ENCODE measurements around the gene TNFSF4.
"Not testable (repeated sequence)": the region's sequence is repeated elsewhere in the genome, so short reads cannot be mapped to it uniquely, and the experiment has no call there.

Gene TNFSF4, protein sequence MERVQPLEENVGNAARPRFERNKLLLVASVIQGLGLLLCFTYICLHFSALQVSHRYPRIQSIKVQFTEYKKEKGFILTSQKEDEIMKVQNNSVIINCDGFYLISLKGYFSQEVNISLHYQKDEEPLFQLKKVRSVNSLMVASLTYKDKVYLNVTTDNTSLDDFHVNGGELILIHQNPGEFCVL

GRCh38 chr1:173206816-173207568, at the start of gene TNFSF4:
TNFSF4 (minus strand) TSS chr1:173207331; CDS start chr1:173207176, 155 bp downstream.
- DNase-seq = no peak

GRCh38 chr1:173255214-173255813, 48.2 kb upstream of the TNFSF4 start:
- no peak for DNase-seq

- no peak for DNase-seq
Observed at GRCh38 chr1:173253046-173253445, 45.9 kb upstream of the TNFSF4 start.

DNA sequence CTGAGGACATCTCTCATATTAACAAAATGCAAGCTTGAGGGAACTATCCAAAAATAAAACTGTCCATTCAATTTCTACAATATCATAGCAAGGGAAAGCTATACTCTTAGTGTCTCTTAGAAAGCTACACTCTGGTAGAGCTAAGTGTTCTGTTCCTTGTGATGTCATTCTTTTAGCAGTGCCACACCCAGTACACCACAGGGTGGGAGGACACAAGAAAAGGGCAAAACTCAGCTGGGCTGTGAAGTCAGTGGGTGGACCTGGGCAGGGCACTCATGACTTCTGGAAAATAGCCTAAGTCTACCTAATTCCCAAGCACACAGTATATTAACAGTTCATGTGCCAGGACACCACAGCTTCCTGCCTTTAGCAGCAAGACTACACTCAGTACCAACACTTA, 42.2 kb upstream of the TNFSF4 start:
- DNase-seq = no peak

DNA sequence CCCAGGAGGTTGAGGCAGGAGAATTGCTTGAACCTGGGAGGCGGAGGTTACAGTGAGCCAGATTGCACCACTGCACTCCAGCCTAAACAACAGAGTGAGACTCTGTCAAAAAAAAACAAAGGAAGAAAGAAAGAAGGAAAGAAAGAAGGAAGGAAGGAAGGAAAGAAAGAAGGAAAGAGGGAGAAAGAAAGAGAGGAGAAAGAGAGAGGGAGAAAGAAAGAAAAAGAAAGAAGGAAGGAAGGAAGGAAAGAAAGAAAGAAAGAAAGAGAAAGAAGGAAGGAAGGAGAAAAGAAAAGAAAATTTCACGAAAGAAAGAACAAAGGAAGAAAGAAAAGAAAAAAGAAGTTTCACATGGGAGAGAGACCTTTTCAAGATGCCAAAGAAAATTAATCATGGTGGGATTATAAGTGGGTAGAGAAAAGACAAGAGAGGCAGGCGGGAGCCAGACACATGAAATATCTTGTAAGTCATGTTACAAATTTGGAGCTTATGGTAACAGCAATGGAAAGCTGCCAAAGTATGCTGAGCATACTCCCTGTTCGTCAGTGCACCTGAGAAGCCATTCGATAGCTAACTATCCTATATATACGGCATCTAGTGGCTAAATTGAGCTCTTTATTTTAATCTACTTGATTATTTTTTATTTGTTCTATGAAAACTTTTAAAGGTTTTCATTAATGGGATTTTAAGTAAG, 41.3 kb upstream of the TNFSF4 start:
- DNase-seq = no peak

DNA sequence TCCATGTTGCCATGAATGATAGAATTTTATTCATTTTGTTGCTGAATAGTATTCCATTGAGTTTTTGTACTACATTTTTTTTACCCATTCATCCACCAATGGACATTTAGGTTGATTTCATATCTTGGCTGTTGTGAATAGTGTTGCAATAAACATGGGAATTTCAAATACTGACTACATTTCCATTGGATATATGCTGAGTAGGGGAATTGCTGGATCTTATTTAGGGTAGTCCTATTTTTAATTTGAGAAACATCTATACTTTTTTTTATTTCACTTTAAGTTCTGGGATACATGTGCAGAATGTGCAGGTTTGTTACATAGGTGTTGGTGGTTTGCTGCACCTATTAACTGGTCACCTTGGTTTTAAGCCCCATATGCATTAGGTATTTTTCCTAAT, 38.8 kb upstream of the TNFSF4 start:
- no peak for DNase-seq

GRCh38 chr1:173243300-173243699, 36.2 kb upstream of the TNFSF4 start:
- no peak for DNase-seq

DNA sequence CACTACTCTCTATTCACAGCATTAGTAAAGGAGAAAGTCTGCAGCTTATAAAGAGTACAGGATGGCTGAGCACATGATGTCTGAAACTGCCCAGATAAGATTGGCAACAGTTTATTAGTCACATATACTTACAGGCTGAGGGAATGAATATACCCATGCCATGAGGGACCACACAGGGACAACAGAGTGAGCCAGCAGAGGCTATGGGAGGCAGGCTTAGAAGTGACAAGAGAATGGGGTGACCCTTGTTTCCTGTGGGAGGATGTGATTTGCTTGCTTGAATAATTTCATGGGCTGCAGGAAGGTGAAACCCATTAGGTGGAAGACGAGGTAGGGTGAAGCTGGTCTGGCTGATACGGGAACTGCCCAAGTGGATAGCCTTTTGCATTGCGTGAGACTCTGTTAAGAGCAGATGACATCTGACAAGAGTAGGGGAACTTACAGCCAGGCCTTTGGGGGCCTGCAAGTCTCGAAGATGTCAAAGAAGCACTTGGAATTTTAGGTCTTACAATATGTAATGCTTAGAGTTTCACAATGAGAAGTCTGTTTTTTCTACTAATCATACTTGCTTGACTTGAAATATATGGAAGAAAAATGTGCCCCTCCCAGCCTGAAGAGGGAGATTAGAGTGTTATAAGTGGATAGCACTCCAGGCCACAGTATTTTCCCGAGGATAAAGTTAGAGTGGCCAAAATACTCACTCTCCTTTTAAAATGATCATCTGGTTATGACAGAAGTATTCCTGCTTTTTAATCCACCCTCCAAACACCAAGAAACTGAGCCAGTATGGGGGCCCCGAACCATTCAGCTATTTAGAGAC, 34.6 kb upstream of the TNFSF4 start:
- DNase-seq = no peak

DNA sequence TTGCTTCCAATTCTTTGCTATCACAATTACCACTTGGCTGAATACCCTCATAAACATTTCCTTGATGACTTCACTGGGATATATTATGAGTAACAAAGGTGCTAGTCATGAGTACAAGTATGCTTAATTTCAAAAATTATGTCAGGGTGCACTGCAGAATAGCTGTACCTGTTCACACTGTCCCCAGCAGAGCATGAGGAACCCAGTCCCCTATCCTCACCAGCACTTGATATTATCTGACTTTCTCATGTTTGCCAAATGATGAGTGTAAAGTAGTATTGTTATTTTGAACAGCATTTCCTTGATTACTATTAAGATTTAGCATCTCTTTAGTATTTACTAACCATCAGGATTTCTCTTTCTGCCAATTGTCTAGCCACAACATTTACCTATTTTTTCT, 33.5 kb upstream of the TNFSF4 start:
- no peak for DNase-seq

GRCh38 chr1:173239058-173239457, 31.9 kb upstream of the TNFSF4 start:
- DNase-seq = no peak

GRCh38 chr1:173234899-173235298, 27.8 kb upstream of the TNFSF4 start:
- DNase-seq = no peak

DNA sequence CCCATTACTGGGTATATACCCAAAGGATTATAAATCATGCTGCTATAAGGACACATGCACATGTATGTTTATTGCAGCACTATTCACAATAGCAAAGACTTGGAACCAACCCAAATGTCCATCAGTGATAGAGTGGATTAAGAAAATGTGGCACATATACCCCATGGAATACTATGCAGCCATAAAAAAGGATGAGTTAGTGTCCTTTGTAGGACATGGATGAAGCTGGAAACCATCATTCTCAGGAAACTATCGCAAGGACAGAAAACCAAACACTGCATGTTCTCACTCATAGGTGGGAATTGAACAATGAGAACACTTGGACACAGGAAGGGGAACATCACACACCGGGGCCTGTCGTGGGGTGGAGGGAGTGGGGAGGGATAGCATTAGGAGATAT, 27.3 kb upstream of the TNFSF4 start:
- DNase-seq = not testable (repeated sequence)

DNA sequence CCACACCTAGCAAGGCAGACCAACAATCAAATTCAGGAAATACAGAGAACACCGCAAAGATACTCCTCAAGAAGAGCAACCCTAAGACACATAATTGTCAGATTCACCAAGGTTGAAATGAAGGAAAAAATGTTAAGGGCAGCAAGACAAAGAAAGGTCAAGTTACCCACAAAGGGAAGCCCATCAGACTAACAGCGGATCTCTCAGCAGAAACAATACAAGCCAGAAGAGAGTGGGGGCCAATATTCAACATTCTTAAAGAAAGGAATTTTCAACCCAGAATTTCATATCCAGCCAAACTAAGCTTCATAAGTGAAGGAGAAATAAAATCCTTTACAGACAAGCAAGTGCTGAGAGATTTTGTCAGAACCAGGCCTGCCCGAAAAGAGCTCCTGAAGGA, 21.9 kb upstream of the TNFSF4 start:
- not testable (repeated sequence) for DNase-seq

DNA sequence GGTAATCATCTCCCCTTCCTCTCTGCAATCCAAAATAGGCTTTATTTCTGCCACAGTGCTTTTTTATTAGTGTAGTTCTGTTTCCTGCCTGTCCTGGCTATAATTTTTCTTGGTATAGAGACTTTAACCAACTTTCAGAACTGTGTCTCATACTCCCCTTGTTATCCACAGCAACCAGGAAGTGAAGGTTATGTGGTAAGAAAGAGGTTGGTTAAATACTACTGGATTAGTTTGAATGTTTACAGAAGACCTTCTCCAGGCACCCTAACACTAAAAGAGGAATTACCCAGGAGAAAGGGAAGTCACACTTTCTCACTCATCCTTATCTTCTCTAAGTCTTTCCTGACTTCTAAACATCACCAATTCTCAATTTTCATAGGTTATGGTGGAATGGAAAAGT, 17.8 kb upstream of the TNFSF4 start:
- DNase-seq = no peak

- DNase-seq = no peak
Observed at GRCh38 chr1:173224280-173224892, 17.3 kb upstream of the TNFSF4 start.

- DNase-seq = no peak
Observed at GRCh38 chr1:173223031-173223380, 15.9 kb upstream of the TNFSF4 start.

DNA sequence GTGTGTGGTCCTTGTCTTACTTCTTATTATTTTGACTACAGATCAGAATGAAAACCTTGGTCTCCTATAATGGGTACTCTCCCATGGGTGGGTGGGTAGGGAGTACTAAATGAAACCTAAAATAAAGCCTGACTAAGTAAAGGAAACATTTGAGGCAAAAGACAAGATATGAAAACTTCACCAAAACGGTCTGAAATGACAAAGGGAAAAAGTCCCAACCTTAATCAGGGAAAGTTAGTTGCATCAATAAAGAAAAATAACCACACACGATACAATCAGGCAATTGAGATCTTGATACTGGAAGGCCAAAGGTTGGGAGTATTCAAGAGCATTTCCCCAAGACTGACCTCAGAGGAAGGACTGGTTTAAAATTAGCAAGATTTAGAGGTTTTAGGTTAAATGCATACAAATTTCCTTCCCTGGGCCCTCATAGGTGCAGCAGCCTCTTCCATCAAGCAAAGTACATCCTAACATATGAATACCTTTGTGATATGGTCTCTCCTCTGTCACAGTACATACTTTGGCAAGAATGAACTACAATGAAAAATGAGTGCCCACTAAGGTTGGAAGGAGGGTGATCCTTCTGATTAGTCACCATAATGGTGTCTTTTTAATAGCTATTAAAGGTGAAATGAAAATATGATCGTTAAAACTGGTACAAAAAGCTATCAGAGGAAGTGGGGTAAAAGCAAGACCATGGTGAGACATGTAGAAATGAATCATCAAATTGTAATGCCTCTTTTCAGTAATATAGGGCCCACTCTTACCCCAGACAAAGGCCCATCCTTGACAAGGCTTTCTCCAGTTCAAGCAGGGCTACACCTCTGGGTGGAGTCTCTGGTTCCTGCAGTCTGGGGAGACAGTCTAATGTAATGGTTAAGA, 15.3 kb upstream of the TNFSF4 start:
- no peak for DNase-seq

DNA sequence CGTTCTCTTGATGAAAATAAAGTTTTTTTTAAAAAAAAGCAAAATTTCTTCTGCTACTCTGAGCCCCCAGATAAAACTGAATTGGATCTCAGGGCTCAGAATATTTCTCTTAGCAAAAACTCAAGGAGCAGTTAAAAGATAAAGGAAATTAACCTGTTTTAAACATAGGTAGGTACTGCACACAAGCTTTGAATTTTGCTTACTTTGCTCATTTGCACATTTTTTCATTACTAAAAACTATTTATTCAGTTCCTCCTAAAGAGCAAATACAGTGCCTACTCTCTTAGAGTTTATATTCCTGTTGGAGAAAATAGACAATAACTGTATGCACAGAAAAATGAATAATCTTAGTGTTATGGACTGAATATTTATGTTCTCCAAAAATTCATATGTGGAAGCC, 13.0 kb upstream of the TNFSF4 start:
- no peak for DNase-seq

DNA sequence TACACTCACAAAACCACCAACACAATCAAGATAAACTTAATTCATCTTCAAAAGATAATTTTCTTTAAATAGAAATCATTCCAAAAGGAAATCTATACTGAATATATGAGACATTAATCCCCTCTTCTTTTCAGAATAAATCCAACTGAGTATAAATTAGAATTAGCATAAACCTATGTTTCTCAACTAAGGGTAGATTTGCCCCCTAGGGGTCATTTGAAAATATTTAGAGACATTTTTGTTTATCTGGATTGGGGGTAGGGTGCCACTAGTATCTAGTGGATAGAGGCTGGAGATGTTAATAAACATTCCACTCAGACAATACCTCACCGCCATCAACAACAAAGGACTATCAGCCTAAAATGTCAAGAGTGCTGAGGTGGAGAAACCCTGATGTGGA, 6.5 kb upstream of the TNFSF4 start:
- DNase-seq = no peak

- DNase-seq = no peak
Observed at GRCh38 chr1:173212952-173213491, 5.9 kb upstream of the TNFSF4 start.

- DNase-seq = no peak
Observed at GRCh38 chr1:173210716-173211231, 3.6 kb upstream of the TNFSF4 start.
